ENCODE measurements around the gene MRPL16. TPM values are rescaled to one million over a fixed set of nuclear protein-coding genes. Genes with fewer than 3 reads are reported as not detected.
"Not testable (repeated sequence)": the region's sequence is repeated elsewhere in the genome, so short reads cannot be mapped to it uniquely, and the experiment has no call there.

MRPL16 gene
- total RNA-seq, 4 donors from 2014 or later = 46.2 to 69.0 (median 49.4) TPM

GRCh38 chr11:59849129-59849528 is 38.6 kb upstream of the MRPL16 start:
- no peaks in the 10 kb centered on the region for H3K4me1 ChIP-seq
- WGBS, 2 donors (ENCODE audit: low coverage in 1 of 2) = 5 to 38% methylated on average over 2 of the region's 2 CpGs
- no peak overlapping the region for H3K27ac ChIP-seq
- TF ChIP-seq POLR2AphosphoS5 (IDR thresholded peaks at IDR 0.05) = no peak
- no peak for TF ChIP-seq EP300 (IDR thresholded peaks at IDR 0.05)
- TF ChIP-seq POLR2A (IDR thresholded peaks at IDR 0.05) = no peak
- TF ChIP-seq CTCF (IDR thresholded peaks at IDR 0.05) = no peak
- ATAC-seq = no peak
- no peaks in the 10 kb centered on the region for H3K36me3 ChIP-seq
- H3K27me3 ChIP-seq = no peaks in the 10 kb centered on the region
- H3K9me3 ChIP-seq = no peaks in the 10 kb centered on the region
- H3K4me3 ChIP-seq = no peak overlapping the region

- WGBS, 2 donors (ENCODE audit: low coverage in 1 of 2) = 74 to 81% methylated on average over 5 to 6 of the region's 6 CpGs
- not testable (repeated sequence) for H3K4me1 ChIP-seq, H3K27ac ChIP-seq, H3K36me3 ChIP-seq, H3K27me3 ChIP-seq, H3K9me3 ChIP-seq, ATAC-seq, H3K4me3 ChIP-seq
Observed at GRCh38 chr11:59848439-59848838, 37.9 kb upstream of the MRPL16 start.

GRCh38 chr11:59847626-59848025 is 37.0 kb upstream of the MRPL16 start:
- no peaks in the 10 kb centered on the region for H3K36me3 ChIP-seq
- H3K9me3 ChIP-seq = no peaks in the 10 kb centered on the region
- no peaks in the 10 kb centered on the region for H3K27me3 ChIP-seq
- no peak for ATAC-seq
- no peaks in the 10 kb centered on the region for H3K4me1 ChIP-seq
- no peak overlapping the region for H3K4me3 ChIP-seq
- no peak for TF ChIP-seq CTCF (IDR thresholded peaks at IDR 0.05)
- TF ChIP-seq POLR2AphosphoS5 (IDR thresholded peaks at IDR 0.05) = no peak
- TF ChIP-seq POLR2A (IDR thresholded peaks at IDR 0.05) = no peak
- no peak for TF ChIP-seq EP300 (IDR thresholded peaks at IDR 0.05)
- H3K27ac ChIP-seq = no peak overlapping the region
- 70 to 78% methylated on average over 3 of the region's 3 CpGs for WGBS, 2 donors (ENCODE audit: low coverage in 1 of 2)

GRCh38 chr11:59846556-59846955 is 36.0 kb upstream of the MRPL16 start:
- 44 to 50% methylated on average over 1 to 5 of the region's 5 CpGs for whole genome bisulfite sequencing, 2 donors (ENCODE audit: low coverage in 1 of 2)
- Histone ChIP-seq H3K36me3 (no peaks in the 10 kb centered on the region), H3K9me3 (no peaks in the 10 kb centered on the region), H3K4me1 (no peaks in the 10 kb centered on the region), H3K27me3 (no peaks in the 10 kb centered on the region), H3K27ac (no peak overlapping the region), H3K4me3 (no peak overlapping the region)
- ATAC-seq = no peak
- TF ChIP-seq POLR2A (IDR thresholded peaks at IDR 0.05) (no peak), CTCF (IDR thresholded peaks at IDR 0.05) (no peak), EP300 (IDR thresholded peaks at IDR 0.05) (no peak), POLR2AphosphoS5 (IDR thresholded peaks at IDR 0.05) (no peak)

GRCh38 chr11:59845399-59845798 is 34.8 kb upstream of the MRPL16 start, which contains the start of gene CBLIF:
Gene CBLIF (minus strand): TSS chr11:59845499. CDS start chr11:59845453, 46 bp downstream.
- TF ChIP-seq CTCF (IDR thresholded peaks at IDR 0.05) (no peak), EP300 (IDR thresholded peaks at IDR 0.05) (no peak), POLR2AphosphoS5 (IDR thresholded peaks at IDR 0.05) (no peak), POLR2A (IDR thresholded peaks at IDR 0.05) (no peak)
- Histone ChIP-seq H3K4me1 (no peaks in the 10 kb centered on the region), H3K27me3 (no peaks in the 10 kb centered on the region), H3K9me3 (no peaks in the 10 kb centered on the region), H3K36me3 (no peaks in the 10 kb centered on the region), H3K27ac (no peak within 1 kb of the TSS), H3K4me3 (no peak within 1 kb of the TSS)
- no peak for ATAC-seq
- WGBS, 2 donors (ENCODE audit: low coverage in 1 of 2) = 55 to 80% methylated on average over 1 to 4 of the region's 4 CpGs
